ENCODE results near the gene PSMD9. TPM values are rescaled to one million over a fixed set of nuclear protein-coding genes. Genes with fewer than 3 reads are reported as not detected.

PSMD9 gene
- total RNA-seq, 1 experiment from 2014 or later = 65.1 TPM

DNA sequence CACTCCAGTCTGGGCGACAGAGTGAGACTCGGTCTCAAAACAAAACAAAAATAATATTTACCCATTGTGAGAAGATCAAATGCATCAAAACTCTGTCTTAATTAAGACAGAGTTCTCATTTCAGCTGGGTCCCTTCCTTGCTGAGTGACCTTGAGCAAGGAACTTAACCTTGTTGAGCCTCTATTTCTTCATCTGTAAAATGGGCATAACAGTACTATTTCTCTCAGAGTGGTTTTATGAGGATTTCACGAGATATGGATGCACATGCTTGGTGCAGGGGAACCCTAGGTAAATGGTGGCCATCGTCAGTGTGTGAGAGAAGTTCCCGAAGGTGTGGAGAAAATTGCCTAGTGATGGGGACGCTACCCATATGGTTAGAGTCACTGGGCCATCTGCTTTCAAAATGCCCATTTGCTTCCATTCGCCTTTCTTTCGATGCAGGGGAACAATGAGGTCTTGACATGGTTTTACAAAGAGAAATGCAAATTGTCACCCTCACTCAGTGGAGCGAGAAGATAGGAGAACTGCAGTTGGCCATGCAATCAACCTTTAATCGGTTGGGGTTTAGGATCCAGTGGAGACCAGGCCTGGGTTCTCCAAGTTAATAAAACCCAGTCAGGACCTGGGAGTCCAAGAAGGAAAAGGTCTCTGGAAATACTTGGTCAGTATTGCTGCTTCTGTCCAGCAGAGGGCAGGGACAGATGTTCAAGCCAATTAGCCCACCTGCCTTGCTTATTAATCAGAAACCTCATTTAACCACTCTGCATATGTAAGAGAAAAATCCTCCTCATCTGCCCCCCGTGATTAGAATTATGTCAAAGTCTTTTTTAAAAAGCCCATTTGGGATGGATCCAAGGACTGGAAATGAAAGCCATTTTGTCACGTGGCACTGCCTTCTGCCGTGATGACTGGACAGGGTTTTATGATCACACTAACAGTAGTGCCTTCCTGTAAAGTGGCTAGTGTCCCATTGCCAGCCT is 67.0 kb downstream of the PSMD9 start:
- DNase-seq (ENCODE audit: low spot score) = no peak

- no peak for DNase-seq (ENCODE audit: low spot score)
Measured at GRCh38 chr12:121957861-121958515, 69.4 kb downstream of the PSMD9 start.

DNA sequence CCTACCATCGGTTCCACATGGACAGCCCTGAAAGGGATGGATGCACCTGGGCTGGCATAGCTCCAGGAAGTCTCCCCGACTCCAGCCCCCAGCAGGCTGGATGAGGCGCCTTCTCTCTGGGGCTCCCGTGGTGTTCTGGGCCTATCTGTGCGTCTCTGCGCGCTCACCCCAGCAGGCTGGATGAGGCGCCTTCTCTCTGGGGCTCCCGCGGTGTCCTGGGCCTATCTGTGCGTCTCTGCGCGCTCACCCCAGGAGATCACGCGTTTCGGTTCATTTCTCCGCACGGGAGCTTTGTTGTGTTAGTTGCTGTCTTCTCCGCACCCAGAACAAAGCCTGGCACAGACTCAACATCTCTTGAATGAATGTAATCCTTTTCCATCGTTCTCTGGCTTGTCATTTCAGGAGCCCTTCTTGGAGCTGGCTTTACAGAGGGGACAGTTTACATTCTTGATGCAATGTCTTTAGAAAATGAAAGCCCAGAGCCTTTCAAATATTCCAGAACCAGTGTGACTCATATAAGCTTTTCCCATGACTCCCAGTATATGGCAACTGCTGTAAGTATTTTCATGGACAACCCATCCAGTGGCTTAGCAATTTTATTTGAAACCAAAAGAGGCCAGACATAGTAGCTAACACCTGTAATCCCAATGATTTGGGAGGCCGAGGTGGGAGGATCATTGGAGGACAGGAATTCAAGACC is 70.1 kb downstream of the PSMD9 start:
- no peak for DNase-seq (ENCODE audit: low spot score)

GRCh38 chr12:121960541-121960940 is 72.0 kb downstream of the PSMD9 start:
- DNase-seq (ENCODE audit: low spot score) = no peak

- no peak for DNase-seq (ENCODE audit: low spot score)
Measured at GRCh38 chr12:121961195-121961879, 72.7 kb downstream of the PSMD9 start.

DNA sequence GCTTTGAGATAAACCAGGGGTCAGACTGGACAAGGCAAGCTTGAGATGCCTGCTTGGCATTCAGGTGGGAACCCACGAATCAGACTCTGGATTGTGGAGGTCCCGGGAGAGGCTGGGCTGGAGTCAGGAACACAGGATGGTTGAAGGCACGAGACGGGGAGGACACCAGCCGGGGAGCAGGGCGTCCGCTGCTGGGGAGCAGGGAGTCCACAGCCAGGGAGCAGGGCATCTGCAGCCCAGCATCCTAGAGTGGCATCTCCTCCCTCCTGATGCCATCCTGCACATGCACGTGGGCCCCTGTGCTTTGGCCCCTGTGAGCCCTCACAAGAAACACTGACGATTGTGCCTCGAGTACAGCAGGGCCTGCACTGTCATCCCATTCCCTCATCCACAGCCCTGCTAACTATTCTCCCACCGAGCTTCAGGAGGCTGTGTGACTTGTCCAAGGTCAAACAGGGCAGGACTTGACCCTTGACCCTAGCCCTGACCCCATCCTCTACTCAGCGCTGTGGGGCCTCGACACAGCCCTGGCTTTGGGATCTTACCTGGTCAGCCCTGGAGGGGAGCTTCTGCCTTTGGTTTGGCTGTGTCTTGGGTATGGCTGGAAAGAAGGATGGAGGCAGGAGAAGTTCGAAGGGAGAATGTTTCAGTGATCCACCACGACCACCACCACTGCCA is 74.9 kb downstream of the PSMD9 start:
- DNase-seq (ENCODE audit: low spot score) = no peak

DNA sequence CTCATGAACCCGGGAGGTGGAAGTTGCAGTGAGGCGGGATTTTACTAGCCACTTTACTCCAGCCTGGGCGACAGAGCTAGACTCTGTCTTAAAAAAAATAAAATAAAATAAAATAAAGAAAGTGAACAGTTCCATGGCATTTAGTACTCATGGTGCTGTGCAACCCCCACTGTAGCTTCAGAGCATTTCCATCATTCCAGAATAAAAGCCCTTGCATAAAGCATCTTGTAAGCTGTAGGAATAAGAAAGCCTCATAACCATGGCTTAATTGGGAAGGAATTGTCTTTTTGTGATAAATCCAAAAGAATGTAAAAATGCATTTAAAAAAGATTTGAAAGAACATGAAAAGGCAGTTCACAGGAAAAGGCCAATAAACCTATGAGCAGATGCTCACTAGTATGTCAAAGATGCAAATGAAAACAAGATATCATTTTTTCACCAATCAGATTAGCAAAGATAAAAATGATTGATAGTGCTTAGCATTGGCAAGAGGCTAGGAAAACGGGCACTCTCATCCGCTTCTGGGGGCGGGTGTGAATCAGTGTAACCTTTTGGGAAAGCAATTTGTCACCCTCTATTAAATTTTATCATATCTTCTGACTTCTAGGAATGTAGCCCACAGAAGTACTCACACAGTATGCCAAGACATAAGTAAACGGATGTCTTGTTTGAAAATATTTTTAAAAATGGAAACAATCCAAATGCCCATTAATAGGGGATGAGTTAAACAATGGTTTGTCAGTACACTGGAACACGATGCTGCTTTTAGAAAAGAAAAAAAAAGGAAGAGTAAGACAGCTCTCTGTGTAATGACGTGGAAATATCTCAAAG is 76.4 kb downstream of the PSMD9 start:
- DNase-seq (ENCODE audit: low spot score) = no peak

DNA sequence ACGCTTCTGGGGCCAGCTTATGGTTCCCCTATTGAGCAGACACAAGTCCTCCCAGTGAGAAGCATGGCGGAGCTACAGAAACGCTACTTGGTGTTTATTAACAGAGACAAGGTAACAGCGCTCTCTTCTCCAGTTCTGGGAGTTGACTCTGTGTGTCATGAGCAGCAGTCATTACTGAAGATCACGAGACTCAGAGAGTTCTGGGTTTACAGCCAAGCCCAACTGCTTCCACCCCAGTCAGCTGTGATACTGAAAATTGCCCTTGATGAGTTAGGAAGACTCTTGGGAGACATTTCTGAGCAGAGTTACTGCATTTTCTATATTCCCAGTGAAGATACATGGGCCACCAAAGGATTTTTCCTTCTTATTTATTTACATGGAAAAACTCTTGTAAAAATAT is 78.4 kb downstream of the PSMD9 start:
- DNase-seq (ENCODE audit: low spot score) = no peak

Other genes with a start within 250 kb of the PSMD9 start
- gene MORN3, start 219.1 kb upstream of the PSMD9 start, total RNA-seq (2014; rRNA removed; shearing (Covaris generic)) = 0.23 TPM in 1 of 2 replicates, not detected in the other
- 5.0 and 8.9 TPM in 2 replicates for gene TMEM120B, start 176.0 kb upstream of the PSMD9 start, total RNA-seq (2014; rRNA removed; shearing (Covaris generic))
- gene RHOF, start 95.1 kb upstream of the PSMD9 start, total RNA-seq (2014; rRNA removed; shearing (Covaris generic)) = 0.99 and 3.3 TPM in 2 replicates
- gene SETD1B, start 84.8 kb upstream of the PSMD9 start, total RNA-seq (2014; rRNA removed; shearing (Covaris generic)) = 1.2 and 2.1 TPM in 2 replicates
- gene HPD, start 29.9 kb upstream of the PSMD9 start, total RNA-seq (2014; rRNA removed; shearing (Covaris generic)) = not detected in 2 replicates
- 3.3 and 5.2 TPM in 2 replicates for gene CFAP251, start 29.8 kb downstream of the PSMD9 start, total RNA-seq (2014; rRNA removed; shearing (Covaris generic))
- 1.5 and 1.8 TPM in 2 replicates for gene BCL7A, start 133.1 kb downstream of the PSMD9 start, total RNA-seq (2014; rRNA removed; shearing (Covaris generic))
- gene MLXIP, start 190.0 kb downstream of the PSMD9 start, total RNA-seq (2014; rRNA removed; shearing (Covaris generic)) = 4.3 and 5.0 TPM in 2 replicates